AG08395 (cell line): ENCODE measurements around the gene C6orf89.

Source experiments
- DNase-seq: peaks from one replicate; pipeline ENCODE4 v3.0.0; 2012; ENCODE audit warnings: mixed read lengths, low spot score

C6orf89 gene

DNA sequence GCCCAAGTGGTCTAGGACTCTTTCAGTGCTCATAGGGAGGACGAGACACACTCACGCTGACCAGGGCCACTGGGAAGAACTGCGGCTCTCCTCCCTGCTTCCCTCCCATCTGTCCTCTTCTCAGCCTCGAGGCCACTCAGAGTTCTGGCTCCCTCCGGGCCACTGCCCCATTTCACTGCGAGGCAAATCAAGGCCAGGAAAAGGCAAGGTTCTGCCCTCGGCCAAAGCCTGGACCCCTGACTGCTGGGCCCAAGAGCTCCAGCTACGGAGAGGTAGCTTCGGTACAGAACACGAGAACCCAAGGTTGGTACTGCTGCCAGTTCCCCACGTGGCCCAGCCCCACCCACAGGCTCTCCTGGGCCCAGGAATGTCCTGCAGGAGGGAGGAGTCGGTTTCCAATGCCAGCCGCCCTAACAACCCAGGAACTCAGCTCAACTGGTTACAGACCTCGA, 83.5 kb downstream of the C6orf89 start:
- no peak for DNase-seq

DNA sequence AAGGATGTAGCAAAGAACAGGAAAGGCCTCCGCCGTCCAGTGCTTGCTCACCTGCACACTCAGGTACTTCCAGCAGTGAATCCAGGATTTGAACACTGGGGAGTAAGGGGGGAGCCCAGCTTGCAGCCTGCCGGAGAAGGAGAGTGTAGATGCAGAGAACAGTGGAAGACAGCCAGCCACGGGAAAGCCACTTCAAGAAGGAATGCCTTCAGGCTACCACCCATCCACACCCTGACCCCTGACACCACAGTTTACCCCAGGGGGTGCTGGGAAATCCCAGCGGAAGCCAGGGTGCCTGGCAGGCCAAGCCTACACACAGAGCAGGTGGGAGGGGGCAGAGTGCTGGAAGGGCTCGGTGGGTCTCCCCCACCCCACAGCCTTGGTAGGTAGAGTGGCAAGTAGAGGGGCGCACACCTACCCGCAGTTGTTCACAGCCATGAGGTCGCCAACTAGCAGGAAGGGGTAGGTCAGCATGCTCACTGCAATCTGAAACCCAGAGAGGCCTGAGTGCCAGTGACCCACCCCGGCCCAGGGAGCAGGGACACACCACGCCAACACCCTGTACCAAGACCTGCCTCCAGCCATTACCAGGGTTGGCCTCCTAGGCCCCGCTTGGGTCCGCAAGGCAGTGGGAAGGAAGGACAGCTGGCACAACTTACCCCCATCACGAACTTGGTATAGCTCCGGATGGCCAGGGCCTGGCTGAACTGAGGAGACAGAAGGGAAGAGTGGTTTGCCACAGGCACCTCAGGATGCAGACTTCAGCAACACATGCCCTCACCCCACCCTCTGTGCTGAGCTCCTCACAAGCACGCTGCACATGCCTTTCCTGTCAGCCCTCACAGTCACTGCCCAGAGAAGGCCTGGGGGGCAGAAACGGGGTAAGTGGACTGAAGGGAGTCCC, 84.5 kb downstream of the C6orf89 start:
- DNase-seq = no peak

GRCh38 chr6:36970892-36971842, 85.4 kb downstream of the C6orf89 start:
- DNase-seq = no peak

DNA sequence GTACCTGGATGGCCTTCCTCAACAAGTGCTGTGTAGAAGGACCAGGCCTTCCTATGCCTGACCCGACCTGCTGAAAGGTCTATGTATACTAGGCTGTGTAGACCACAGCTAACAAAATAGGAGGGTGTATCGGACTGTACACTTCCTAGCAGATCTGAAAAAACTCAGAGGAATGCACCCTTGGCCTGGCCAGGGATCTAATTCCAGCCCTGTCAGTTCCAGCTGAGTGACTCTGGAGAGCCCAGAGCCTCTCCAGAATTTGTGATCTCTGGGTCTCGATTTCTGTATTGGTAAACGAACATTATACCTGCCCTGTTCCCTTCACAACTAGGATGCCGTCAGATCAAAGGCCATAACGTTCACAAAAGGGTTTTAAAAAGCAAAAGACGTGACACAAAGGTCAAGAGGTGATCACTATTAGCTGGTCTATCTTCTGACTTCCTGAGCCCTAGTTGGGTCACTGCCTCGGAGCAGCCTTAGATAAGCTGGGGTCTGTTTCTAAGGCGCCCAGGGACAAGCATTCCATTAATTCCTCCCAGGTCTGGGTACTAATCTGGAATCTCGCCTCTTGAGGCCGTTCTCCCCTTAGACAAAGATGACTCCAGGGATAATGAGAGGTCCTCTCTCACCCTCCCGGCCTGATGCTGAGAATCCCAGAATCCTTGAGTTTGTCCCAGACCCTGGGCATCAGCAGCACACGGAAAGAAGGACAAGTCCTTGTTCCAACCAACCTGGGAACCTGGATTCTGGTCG, 86.3 kb downstream of the C6orf89 start:
- DNase-seq = no peak

- no peak for DNase-seq
Observed at GRCh38 chr6:36973190-36973589, 87.4 kb downstream of the C6orf89 start.

- no peak for DNase-seq
Observed at GRCh38 chr6:36973647-36974046, 87.9 kb downstream of the C6orf89 start.

DNA sequence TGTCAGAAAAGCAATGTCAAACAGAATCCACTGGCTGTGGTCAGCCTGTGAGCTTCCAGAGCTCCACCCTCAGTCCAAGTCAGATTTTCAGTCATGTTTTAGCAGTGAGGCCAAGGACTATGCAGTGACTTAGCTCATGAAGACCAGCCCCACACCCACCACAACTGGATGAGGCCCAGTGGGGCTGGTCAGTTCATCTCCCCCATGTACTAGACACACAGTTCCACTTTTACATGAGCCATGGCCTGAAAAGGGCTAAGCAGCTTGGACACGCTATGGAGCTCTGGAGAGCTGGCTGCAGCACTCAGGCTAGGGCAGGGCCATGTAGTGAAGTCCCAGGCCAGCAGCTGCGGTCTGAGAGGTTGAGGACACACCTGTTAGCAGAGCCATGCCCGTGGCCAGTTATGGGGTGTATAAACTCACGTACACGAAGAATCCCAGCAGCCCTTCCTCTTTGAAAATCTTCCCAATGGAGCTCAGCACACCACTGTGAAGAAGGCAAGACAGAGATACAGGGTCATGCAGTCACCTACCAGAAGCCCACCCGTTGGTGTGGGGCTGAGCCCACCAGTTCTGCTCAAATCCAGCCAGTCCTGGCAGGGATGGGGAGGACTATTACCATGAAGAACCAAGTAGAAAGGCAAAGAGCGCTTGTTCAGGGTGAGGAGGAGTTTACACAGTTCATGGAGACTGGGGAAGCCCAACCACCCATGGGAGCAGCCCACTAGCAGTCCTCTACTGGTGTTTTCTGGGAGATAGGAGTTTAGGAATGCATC, 89.7 kb downstream of the C6orf89 start:
- no peak for DNase-seq

DNA sequence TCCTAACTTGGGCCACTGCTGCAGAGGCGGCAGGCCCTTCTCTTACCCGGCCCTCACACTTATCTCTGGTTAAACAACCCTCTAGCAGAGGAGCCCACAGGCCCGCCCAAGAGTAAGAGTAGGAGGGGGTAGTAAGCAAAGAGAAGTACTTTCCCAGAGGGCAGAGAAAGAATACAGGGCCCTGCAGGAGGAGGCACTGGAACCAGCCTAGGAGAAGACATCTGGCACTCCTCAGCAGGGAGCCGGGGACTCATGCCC, 90.2 kb downstream of the C6orf89 start:
- DNase-seq = no peak

DNA sequence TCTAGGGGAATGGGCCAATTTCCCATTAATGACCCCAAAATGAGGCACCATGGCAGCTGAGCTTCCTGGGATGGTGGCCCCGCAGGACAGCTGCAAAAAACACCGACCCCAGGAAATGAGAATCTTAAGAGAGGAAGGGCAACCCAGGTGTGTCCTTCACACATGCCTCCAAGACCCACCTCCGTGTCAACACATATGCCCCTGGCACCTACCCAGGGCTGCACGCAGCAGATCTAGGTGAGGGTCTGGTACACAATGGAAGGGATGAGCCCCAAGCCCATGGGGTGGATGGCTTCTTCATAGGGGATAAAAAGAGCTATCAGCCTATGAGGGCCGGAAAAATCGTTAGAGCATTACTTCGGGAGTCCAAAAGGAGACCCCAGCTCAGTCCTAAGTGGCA, 90.8 kb downstream of the C6orf89 start:
- DNase-seq = no peak

GRCh38 chr6:36976931-36977330, 91.2 kb downstream of the C6orf89 start:
- DNase-seq = no peak

GRCh38 chr6:36977470-36977941, 91.8 kb downstream of the C6orf89 start:
- DNase-seq = no peak
